Endothelial cell of umbilical vein (primary cell): ENCODE data around the gene PPFIA2. TPM values are rescaled to one million over a fixed set of nuclear protein-coding genes. Genes with fewer than 3 reads are reported as not detected.
"Not testable (repeated sequence)": the region's sequence is repeated elsewhere in the genome, so short reads cannot be mapped to it uniquely, and the experiment has no call there.

Experiments used
- BruUV-seq: library from RNA; stranded (reverse); fragments of 400-500 nt; replicated peaks from 2 replicates; lab custom pipeline; 2021; lab: Mats Ljungman, UMichigan
- CTCF ChIA-PET: fragments of 300-600, 350-600 bp; sonication (Branson Sonifier 250); formaldehyde crosslinking; loops from one replicate; lab custom pipeline; 2021; ENCODE audit warnings: antibody characterized with exemption, inconsistent platforms; lab: Charles Lee
- POLR2A ChIA-PET: fragments of 300-600, 350-600 bp; sonication (Branson Sonifier 250); formaldehyde crosslinking; loops from one replicate; lab custom pipeline; 2021; ENCODE audit warnings: antibody characterized with exemption, inconsistent platforms; lab: Charles Lee
- DNase-seq: peaks from one replicate; pipeline ENCODE4 v3.0.0-alpha.2; 2011; ENCODE audit warnings: low read depth, low spot score
- FAIRE-seq: peaks from 2 replicates; lab custom pipeline; 2011; peaks lifted over from hg19 to GRCh38; lab: Jason Lieb, UNC
- H2AFZ ChIP-seq: 2 replicates; pipeline ENCODE4 v1.6.0; 2012; ENCODE audit warnings: low read depth, low read length, control low read depth, inconsistent platforms
- H3K27ac ChIP-seq: 2 replicates; pipeline ENCODE4 v1.5.1; 2011; ENCODE audit warnings: low read depth, mild to moderate bottlenecking, control low read depth, low read length, moderate library complexity; ENCODE audit not compliant: insufficient read depth
- H3K27me3 ChIP-seq, 2 experiments: 2 replicates each; pipeline versions ENCODE4 v1.6.0 to v1.6.1; 2011; ENCODE audit warnings: low read length in 2 of 2, mixed read lengths in 1 of 2; ENCODE audit not compliant: control insufficient read depth in 2 of 2, insufficient read depth in 2 of 2
- H3K36me3 ChIP-seq, 2 experiments: 2 replicates in 1 of 2; 3 replicates in 1 of 2; pipeline ENCODE4 v1.5.1; 2011; ENCODE audit warnings: low read length in 2 of 2, mild to moderate bottlenecking in 1 of 2, moderate library complexity in 1 of 2; ENCODE audit not compliant: control insufficient read depth in 2 of 2, insufficient read depth in 2 of 2; ENCODE audit errors: extremely low read depth in 1 of 2
- H3K4me1 ChIP-seq: 3 replicates; pipeline ENCODE4 v1.5.1; 2011; ENCODE audit warnings: mild to moderate bottlenecking, low read length; ENCODE audit not compliant: control insufficient read depth, insufficient read depth; ENCODE audit errors: extremely low read depth
- H3K4me2 ChIP-seq: 2 replicates; pipeline ENCODE4 v1.6.1; 2011; ENCODE audit warnings: low read length, control low read depth, mixed read lengths; ENCODE audit not compliant: insufficient read depth
- H3K4me3 ChIP-seq, 3 experiments: fragments of 200-600 bp in 1 of 3; sonication (generic), shearing (Covaris generic) in 1 of 3; replicated peaks in 1 of 3; 2 replicates each; pipeline ENCODE4 v1.5.1; 2011 to 2016; ENCODE audit warnings: control low read depth in 3 of 3, low read length in 3 of 3, mild to moderate bottlenecking in 2 of 3, inconsistent platforms in 1 of 3, low read depth in 1 of 3, moderate library complexity in 1 of 3; ENCODE audit not compliant: insufficient read depth in 1 of 3
- H3K79me2 ChIP-seq: 2 replicates; pipeline ENCODE4 v1.6.0; 2012; ENCODE audit warnings: low read length, inconsistent platforms; ENCODE audit not compliant: control insufficient read depth, insufficient read depth
- H3K9ac ChIP-seq: replicated peaks from 2 replicates; pipeline ENCODE3; 2011; ENCODE audit warnings: low read length, control low read depth; ENCODE audit not compliant: insufficient read depth; ENCODE audit errors: extremely low read depth
- H3K9me1 ChIP-seq: replicated peaks from 3 replicates; pipeline ENCODE4 v1.6.0; 2011; ENCODE audit warnings: mild to moderate bottlenecking, low read length; ENCODE audit not compliant: control insufficient read depth, insufficient read depth; ENCODE audit errors: extremely low read depth
- H3K9me3 ChIP-seq: replicated peaks from 2 replicates; pipeline ENCODE4 v1.5.1; 2012; ENCODE audit warnings: low read length, inconsistent platforms; ENCODE audit not compliant: control insufficient read depth, insufficient read depth
- H4K20me1 ChIP-seq: replicated peaks from 2 replicates; pipeline ENCODE3; 2011; ENCODE audit warnings: mild to moderate bottlenecking, low read length; ENCODE audit not compliant: control insufficient read depth, insufficient read depth; ENCODE audit errors: extremely low read depth
- EZH2 ChIP-seq: IDR thresholded peaks from 2 replicates; pipeline ENCODE4 v1.6.1; 2012; ENCODE audit warnings: borderline replicate concordance, low read depth, mild to moderate bottlenecking, moderate library complexity, low read length, inconsistent platforms; ENCODE audit not compliant: severe bottlenecking
- FOS ChIP-seq: IDR thresholded peaks from 2 replicates; pipeline ENCODE4 v1.6.1; 2011; ENCODE audit warnings: mild to moderate bottlenecking, low read length, moderate library complexity, borderline replicate concordance; ENCODE audit not compliant: insufficient read depth
- GATA2 ChIP-seq: IDR thresholded peaks from 2 replicates; pipeline ENCODE4 v1.7.0; 2011; ENCODE audit warnings: low read depth, mild to moderate bottlenecking, moderate library complexity, mixed read lengths, low read length; ENCODE audit not compliant: insufficient read length, insufficient read depth
- JUN ChIP-seq: IDR thresholded peaks from 2 replicates; pipeline ENCODE4 v1.6.1; 2011; ENCODE audit warnings: borderline replicate concordance, low read depth; ENCODE audit not compliant: insufficient read length, insufficient read depth
- MYC ChIP-seq: IDR thresholded peaks from one replicate; pipeline ENCODE4 v1.6.1; 2011; ENCODE audit warnings: mild to moderate bottlenecking, low read depth, low read length
- POLR2A ChIP-seq: IDR thresholded peaks from 2 replicates; pipeline ENCODE4 v1.6.1; 2012; ENCODE audit warnings: low read depth, mild to moderate bottlenecking, control low read depth, low read length
- POLR2AphosphoS5 ChIP-seq: IDR thresholded peaks from 2 replicates; pipeline ENCODE4 v1.6.1; 2012; ENCODE audit warnings: low read depth, mild to moderate bottlenecking, control low read depth, low read length, moderate library complexity; ENCODE audit not compliant: insufficient read depth
- dilution Hi-C: fragments of 300-500 bp; cut with MboI; formaldehyde crosslinking; loops from one replicate; pipeline ENCODE4 v1.15.0; 2019; ENCODE audit warnings: low sequenced_read_pairs; ENCODE audit not compliant: extremely low pct_ligation_motif_present
- intact Hi-C: fragments of 100-400 bp; cut with micrococcal nuclease; formaldehyde crosslinking; loops from one replicate; pipeline ENCODE4 v1.10.0; 2022
- polyA plus RNA-seq, 4 experiments: library from polyadenylated mRNA; depleted of rRNA in 3 of 4; stranded (reverse) in 3 of 4; unstranded in 1 of 4; fragments of >200 nt; gene quantifications; 2 replicates each; pipeline versions ENCODE4 v1.2.1 to v1.2.3, GENCODE V29; 2011 to 2012; ENCODE audit warnings: missing spikeins in 1 of 4
- total RNA-seq: library from RNA; stranded (reverse); gene quantifications from 2 replicates; pipeline ENCODE4 v1.2.3, GENCODE V29; 2021
- TF ChIP-seq, protein P1 (sequence below), 2 donors: IDR thresholded peaks; 1 replicate in 1 of 2; 2 replicates in 1 of 2; pipeline ENCODE4 v1.5.1; 2011; ENCODE audit warnings: low read length in 2 of 2, mild to moderate bottlenecking in 2 of 2, moderate library complexity in 2 of 2, control low read depth in 1 of 2, inconsistent platforms in 1 of 2, low read depth in 1 of 2; ENCODE audit not compliant: insufficient read depth in 1 of 2; ENCODE audit errors: extremely low read depth in 1 of 2
- TF ChIP-seq, protein P2 (sequence below): IDR thresholded peaks from 2 replicates; pipeline ENCODE4 v1.6.1; 2011; ENCODE audit not compliant: insufficient read depth, insufficient read length

PPFIA2 gene
- total and polyA plus RNA-seq, 2 donors (not counting 3 experiments of a cell fraction or from before 2014, with no cell fraction given): not detected

DNA sequence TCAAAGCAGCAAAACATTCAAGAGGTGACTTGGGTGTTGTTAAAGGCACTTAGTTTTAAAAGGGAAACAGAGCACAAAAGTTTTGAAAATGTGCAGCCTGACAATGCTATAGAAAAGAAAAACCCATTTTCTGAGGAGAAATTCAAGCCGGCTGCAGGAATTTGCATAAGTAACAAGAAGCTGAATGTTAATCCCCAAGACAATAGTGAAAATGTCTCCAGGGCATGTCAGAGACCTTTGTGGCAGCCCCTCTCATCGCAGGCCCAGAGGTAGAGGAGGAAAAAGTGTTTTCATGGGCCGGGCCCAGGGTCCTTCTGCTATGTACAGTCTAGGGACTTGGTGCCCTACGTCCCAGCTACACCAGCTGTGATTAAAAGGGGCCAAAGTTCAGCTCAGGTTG lies 167.9 kb downstream of the PPFIA2 start:
- Histone ChIP-seq H3K9me1 (no peaks in the 10 kb centered on the region), H3K4me3 (no peak overlapping the region), H3K4me1 (no peaks in the 10 kb centered on the region), H3K9ac (no peak overlapping the region), H3K9me3 (no peaks in the 10 kb centered on the region), H2AFZ (no peak overlapping the region), H3K79me2 (no peaks in the 10 kb centered on the region), H3K27ac (no peak overlapping the region), H3K36me3 (no peaks in the 10 kb centered on the region), H3K27me3 (no peaks in the 10 kb centered on the region), H3K4me2 (no peak overlapping the region), H4K20me1 (no peaks in the 10 kb centered on the region)
- CTCF ChIA-PET: no interaction called here
- POLR2A ChIA-PET: no interaction called here
- TF ChIP-seq EZH2 (no peak), POLR2AphosphoS5 (no peak), GATA2 (no peak), MYC (no peak), POLR2A (no peak), FOS (no peak), JUN (no peak)
- TF ChIP-seq, protein P1, sequence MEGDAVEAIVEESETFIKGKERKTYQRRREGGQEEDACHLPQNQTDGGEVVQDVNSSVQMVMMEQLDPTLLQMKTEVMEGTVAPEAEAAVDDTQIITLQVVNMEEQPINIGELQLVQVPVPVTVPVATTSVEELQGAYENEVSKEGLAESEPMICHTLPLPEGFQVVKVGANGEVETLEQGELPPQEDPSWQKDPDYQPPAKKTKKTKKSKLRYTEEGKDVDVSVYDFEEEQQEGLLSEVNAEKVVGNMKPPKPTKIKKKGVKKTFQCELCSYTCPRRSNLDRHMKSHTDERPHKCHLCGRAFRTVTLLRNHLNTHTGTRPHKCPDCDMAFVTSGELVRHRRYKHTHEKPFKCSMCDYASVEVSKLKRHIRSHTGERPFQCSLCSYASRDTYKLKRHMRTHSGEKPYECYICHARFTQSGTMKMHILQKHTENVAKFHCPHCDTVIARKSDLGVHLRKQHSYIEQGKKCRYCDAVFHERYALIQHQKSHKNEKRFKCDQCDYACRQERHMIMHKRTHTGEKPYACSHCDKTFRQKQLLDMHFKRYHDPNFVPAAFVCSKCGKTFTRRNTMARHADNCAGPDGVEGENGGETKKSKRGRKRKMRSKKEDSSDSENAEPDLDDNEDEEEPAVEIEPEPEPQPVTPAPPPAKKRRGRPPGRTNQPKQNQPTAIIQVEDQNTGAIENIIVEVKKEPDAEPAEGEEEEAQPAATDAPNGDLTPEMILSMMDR (IDR thresholded peaks at IDR 0.05; ENCODE audit: extremely low read depth in 1 of 2, insufficient read depth in 1 of 2, low read depth in 1 of 2, low read length in 2 of 2): no peak
- TF ChIP-seq, protein P2, sequence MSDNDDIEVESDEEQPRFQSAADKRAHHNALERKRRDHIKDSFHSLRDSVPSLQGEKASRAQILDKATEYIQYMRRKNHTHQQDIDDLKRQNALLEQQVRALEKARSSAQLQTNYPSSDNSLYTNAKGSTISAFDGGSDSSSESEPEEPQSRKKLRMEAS: no peak
- DNase-seq: no peak
- no peak for FAIRE-seq
- dilution Hi-C loops: no loop called here
- no TSS peak for BruUV-seq
- intact Hi-C loops: no loop called here

DNA sequence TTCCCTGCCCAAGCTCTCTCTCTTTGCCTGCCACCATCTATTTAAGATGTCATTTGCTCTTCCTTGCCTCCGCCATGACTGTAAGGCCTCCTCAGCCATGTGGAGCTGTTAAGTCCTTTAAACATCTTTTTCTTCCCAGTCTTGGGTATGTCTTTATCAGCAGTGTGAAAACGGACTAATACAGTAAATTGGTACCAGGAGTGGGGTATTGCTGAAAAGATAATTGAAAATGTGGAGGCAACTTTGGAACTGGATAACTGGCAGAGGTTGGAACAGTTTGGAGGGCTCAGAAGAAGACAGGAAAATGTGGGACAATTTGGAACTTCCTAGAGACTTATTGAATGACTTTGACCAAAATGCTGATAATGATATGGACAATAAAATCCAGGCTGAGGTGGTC lies 168.4 kb downstream of the PPFIA2 start:
- H4K20me1 ChIP-seq, BruUV-seq, POLR2A ChIA-PET, H3K9me3 ChIP-seq, H3K4me2 ChIP-seq, H3K27ac ChIP-seq, H3K4me3 ChIP-seq, dilution Hi-C loops, FAIRE-seq, CTCF ChIA-PET, DNase-seq, H3K27me3 ChIP-seq, H3K9me1 ChIP-seq, H3K9ac ChIP-seq, H3K79me2 ChIP-seq, H3K36me3 ChIP-seq, H3K4me1 ChIP-seq, H2AFZ ChIP-seq, intact Hi-C loops: not testable (repeated sequence)
